Osteocyte (in vitro differentiated cells): ENCODE data around the gene PHC3. TPM values are rescaled to one million over a fixed set of nuclear protein-coding genes. Genes with fewer than 3 reads are reported as not detected.
"Not testable (repeated sequence)": the region's sequence is repeated elsewhere in the genome, so short reads cannot be mapped to it uniquely, and the experiment has no call there.

Experiments used
- DNase-seq: peaks from one replicate; pipeline ENCODE4 v3.0.0; 2021; ENCODE audit warnings: mixed read lengths; ENCODE audit not compliant: unreplicated experiment; ENCODE audit errors: extremely low spot score
- H3K27ac Mint-ChIP-seq: one replicate; pipeline ENCODE4 v1.8.0; 2021; ENCODE audit warnings: mild to moderate bottlenecking, mixed read lengths; ENCODE audit not compliant: unreplicated experiment
- H3K27me3 Mint-ChIP-seq: one replicate; pipeline ENCODE4 v1.8.0; 2021; ENCODE audit warnings: mixed read lengths; ENCODE audit not compliant: unreplicated experiment
- H3K36me3 Mint-ChIP-seq: one replicate; pipeline ENCODE4 v1.8.0; 2021; ENCODE audit warnings: mixed read lengths; ENCODE audit not compliant: unreplicated experiment
- H3K4me1 Mint-ChIP-seq: one replicate; pipeline ENCODE4 v1.8.0; 2021; ENCODE audit warnings: mixed read lengths; ENCODE audit not compliant: unreplicated experiment
- H3K4me3 Mint-ChIP-seq: one replicate; pipeline ENCODE4 v1.8.0; 2021; ENCODE audit warnings: mild to moderate bottlenecking, moderate library complexity, mixed read lengths; ENCODE audit not compliant: unreplicated experiment
- H3K9me3 Mint-ChIP-seq: one replicate; pipeline ENCODE4 v1.8.0; 2021; ENCODE audit warnings: mixed read lengths; ENCODE audit not compliant: unreplicated experiment
- CTCF ChIP-seq: fragments of 200-600 bp; sonication (generic); IDR thresholded peaks from 2 replicates; pipeline ENCODE4 v1.5.0; 2021; ENCODE audit warnings: antibody characterized with exemption, mild to moderate bottlenecking, moderate library complexity
- total RNA-seq: library from RNA; stranded (reverse); gene quantifications from 2 replicates; pipeline ENCODE4 v1.2.1, GENCODE V29; 2021

PHC3 gene
- total RNA-seq, 1 donor from 2014 or later, result 52.3 TPM

GRCh38 chr3:170132335-170132734 is 49.2 kb downstream of the PHC3 start:
- Mint-ChIP-seq H3K9me3 (no peaks in the 10 kb centered on the region), H3K4me3 (no peak overlapping the region), H3K4me1 (peaks cover 2% of the 10 kb centered on the region), H3K27me3 (no peaks in the 10 kb centered on the region), H3K36me3 (peaks cover 57% of the 10 kb centered on the region), H3K27ac (no peak overlapping the region)
- TF ChIP-seq CTCF, result no peak
- no peak for DNase-seq

GRCh38 chr3:170130532-170130931 is 51.0 kb downstream of the PHC3 start:
- no peak for DNase-seq
- H3K27me3 Mint-ChIP-seq, result no peaks in the 10 kb centered on the region
- TF ChIP-seq CTCF, result no peak
- peaks cover 54% of the 10 kb centered on the region for H3K36me3 Mint-ChIP-seq
- peak overlapping the region; percentile 8 for H3K27ac Mint-ChIP-seq
- H3K9me3 Mint-ChIP-seq, result no peaks in the 10 kb centered on the region
- peaks cover 2% of the 10 kb centered on the region for H3K4me1 Mint-ChIP-seq
- no peak overlapping the region for H3K4me3 Mint-ChIP-seq

- no peak for DNase-seq
- Mint-ChIP-seq H3K27ac (no peak overlapping the region), H3K9me3 (no peaks in the 10 kb centered on the region), H3K4me3 (no peak overlapping the region), H3K36me3 (peaks cover 43% of the 10 kb centered on the region), H3K27me3 (no peaks in the 10 kb centered on the region), H3K4me1 (peaks cover 2% of the 10 kb centered on the region)
- TF ChIP-seq CTCF, result no peak
These were observed 52.5 kb downstream of the PHC3 start for GRCh38 chr3:170128977-170129431.

GRCh38 chr3:170128259-170128976 is 53.1 kb downstream of the PHC3 start:
- Mint-ChIP-seq H3K36me3 (peaks cover 38% of the 10 kb centered on the region), H3K4me1 (peaks cover 2% of the 10 kb centered on the region), H3K27me3 (no peaks in the 10 kb centered on the region), H3K27ac (no peak overlapping the region), H3K4me3 (no peak overlapping the region), H3K9me3 (no peaks in the 10 kb centered on the region)
- no peak for TF ChIP-seq CTCF
- DNase-seq, result no peak

- Mint-ChIP-seq H3K27me3 (no peaks in the 10 kb centered on the region), H3K4me3 (no peak overlapping the region), H3K9me3 (no peaks in the 10 kb centered on the region), H3K27ac (no peak overlapping the region), H3K4me1 (no peaks in the 10 kb centered on the region), H3K36me3 (peaks cover 48% of the 10 kb centered on the region)
- TF ChIP-seq CTCF, result peak; percentile 29
- no peak for DNase-seq
These were observed 64.4 kb downstream of the PHC3 start for GRCh38 chr3:170117134-170117533.

- H3K9me3 Mint-ChIP-seq, H3K4me3 Mint-ChIP-seq, H3K27me3 Mint-ChIP-seq, H3K4me1 Mint-ChIP-seq, DNase-seq, H3K27ac Mint-ChIP-seq: not testable (repeated sequence)
- peaks cover 43% of the 10 kb centered on the region for H3K36me3 Mint-ChIP-seq
These were observed 67.4 kb downstream of the PHC3 start for GRCh38 chr3:170114165-170114564.
